ENCODE data around the gene MVD.

MVD gene

DNA sequence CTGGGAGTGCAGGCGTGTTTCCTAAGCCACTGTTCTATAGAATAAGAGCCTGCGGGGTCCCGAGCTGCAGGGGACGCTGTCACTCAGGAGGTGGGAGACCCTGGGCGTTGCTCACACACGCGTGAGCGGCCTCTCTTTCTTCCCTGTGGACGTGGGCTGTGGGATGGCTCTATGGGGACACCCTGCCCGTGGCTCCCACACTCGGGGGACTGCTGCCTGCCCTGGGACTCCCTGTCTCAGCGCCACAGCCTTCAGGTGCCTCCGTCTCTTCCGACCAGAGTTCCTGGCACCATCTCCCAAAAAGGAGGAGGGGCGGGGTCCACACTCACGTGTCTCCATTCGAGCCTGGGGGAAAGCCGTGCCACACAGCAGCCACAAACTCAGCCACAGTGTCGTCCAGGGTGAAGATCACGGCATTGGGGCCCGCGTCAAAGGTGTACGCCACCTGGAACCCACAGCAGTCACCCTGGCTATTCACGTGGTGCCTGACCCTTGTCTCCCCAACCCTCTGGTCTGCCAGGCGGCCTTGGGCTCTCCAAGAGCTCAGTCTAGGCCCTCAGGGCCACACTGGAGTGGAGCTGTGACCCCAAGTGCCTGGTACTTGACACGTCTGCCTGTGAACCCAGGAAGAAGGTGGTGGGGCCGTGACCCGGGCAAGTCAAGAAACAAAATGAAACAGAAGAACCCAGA, 8.4 kb downstream of the MVD start:
- no peak for DNase-seq

DNA sequence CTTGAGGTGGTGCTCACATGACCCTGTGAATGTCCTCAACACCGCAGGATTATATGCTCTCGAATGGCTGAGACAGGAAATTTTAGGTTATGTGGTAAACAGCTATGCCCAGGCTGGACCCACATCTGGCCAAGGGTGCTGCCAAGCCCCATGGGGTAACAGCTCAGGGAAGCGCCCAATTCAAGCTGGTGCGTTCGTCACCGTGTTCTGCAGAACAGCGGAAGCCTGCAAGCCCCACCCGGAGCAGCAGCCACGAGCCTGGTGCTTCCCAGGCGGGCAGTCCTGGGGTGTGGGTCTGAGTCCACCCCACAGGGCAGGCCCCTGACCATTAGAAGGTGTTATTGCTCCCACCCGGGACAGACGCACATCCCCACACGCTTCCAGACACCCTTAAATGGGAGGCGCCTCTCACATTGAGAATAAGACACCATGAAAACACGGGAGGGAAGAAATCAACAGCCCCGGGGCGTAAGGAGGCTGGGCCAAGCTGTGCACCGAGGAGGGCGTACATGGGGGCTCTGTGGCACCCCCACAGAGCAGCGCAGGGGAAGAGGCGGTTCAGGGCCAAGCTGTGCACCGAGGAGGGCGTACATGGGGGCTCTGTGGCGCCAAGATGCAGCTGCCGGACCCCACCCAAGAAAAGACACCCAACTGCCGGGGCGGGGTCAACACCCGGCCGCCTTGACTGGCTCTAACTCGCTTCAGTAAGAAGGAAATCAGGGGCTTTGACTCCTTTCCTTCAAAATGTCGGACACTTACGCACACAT, 9.1 kb downstream of the MVD start:
- peak; percentile 48 to 56 for DNase-seq

DNA sequence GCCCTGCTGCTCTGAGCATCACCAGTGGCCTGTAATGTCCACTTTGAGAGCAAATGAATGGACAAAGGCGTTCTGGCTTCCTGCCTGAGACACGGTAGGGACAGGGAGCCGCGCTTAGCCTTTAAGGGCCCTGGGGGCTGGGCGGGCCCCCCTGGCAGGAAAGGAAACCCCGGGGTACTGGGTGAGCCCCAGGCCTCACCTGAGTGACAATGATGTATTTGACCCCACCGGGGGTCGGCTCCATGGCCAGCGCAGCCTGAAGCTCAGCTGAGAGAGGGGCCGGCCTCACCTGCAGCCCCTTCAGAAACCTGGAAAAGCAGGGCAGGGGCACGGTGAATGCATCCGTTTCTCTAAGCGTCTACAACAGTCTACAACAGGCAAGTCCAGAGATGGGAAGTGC, 9.8 kb downstream of the MVD start:
- no peak for DNase-seq

DNA sequence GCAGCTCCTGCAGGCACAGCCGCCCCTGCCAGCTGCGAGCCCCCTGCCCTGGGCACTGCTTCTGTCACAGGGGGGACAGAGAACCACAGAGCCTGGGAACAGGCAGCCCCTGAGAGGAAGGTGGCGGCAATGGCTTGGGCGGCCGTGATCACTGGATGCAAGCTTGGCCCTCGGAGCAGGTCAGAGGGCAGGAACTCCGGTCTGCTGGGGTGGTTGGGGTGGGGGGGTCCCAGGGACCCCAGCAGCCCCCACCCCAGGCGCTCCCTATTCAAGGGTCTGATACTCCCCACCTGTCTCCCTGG, 10.2 kb downstream of the MVD start:
- DNase-seq: no peak

DNA sequence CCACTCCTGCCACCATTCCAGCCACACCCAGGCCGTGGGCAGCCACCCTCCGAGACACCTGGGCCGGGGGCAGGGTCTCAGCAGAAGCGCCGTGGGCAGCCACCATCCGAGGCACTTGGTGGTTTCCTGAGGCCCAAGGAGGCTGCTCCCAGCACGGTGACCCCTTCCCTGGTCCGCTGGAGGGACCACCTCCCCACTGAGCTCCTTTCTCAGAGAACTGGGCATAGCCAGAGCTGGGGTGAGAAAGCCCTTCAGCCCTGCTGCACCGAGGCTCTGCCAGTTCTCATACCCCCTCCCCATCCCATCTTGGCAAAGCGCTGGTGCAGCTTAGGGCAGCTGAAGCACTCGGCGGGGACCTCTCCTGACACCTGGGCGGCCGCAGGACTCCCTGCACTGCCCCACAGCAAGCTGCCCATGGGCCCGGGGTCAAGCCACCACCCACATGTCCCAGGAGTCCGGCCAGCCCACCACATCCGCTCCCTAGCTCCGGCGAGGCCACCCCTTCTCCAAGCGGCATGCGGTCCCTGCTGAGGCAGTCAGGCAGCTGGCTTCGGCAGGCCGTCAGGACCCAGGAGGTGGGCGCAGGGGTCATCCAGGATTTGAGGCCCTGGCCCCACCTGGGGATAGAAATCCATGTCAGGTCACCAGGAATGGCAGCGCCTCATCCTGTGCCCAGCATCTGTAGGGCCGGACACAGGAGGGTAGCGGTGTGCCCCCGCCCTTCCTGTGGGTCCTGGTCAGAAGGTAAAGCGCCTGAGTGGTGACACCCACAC, 10.7 kb downstream of the MVD start:
- no peak for DNase-seq

DNA sequence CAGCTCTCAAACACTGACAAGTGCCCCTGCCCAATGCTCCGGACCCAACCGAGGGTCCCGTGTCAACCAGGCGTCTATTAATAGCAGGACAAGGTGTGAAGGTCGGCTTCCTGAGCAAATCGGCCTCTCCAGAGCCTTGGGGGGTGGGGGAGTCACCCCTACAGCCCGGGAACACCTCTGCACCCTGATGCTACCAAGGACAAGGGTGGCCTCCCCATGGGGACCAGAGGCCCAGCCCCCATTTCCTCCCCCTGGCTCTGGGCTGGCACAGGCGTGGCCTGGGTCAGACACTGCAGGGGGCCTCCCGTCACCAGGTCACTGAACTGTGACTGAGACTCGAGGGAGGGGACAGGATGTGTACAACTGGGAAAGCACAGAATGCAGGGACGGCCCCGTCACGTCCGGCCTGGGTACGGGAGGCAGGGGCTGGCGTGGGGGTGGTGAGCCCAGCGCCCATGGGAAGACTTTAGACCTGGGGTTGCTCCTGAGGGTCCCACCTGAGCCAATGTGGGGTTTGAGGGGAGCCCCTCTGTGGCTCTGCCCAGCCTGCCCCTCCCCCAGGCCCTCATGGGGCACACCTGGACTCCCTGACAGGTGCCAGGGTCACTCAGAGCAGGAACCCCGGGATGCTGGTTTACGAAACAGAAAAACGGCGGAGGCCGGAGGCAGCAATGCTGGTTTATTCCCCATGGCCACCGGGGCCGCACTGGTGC, 11.5 kb downstream of the MVD start:
- DNase-seq: peak; percentile 87

DNA sequence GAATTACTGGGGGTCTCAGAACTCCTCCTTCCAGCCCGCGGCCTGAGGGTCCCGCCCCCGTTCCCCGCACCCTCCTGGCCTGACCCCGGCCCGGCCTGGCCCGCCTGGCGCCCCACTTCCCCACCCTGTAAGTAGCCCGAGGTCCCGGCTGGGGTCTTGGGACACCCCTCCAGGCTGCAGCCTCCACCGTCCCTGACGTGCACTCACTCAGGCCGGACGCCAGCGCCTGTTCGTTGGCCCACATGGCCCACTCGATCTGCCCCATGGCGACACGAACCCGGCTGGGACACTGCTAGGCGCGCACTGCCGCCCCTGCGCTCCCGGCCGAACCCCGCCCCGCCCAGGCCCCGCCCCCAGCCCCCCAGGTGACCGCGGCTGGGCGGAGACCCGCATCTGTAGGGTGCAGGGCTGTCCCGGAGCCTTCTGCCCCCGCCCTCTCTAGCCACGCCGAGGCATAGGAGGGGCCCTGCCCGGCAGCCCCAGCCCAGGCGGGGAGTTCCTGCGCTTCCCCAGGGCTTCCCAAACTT, 12.1 kb downstream of the MVD start, which contains the start of gene CYBA:
CYBA (minus strand) TSS at position 305 of the 527 bp plus-strand sequence; CDS start at position 265, 40 bp downstream.
- DNase-seq: peak; percentile 88 to 89

DNA sequence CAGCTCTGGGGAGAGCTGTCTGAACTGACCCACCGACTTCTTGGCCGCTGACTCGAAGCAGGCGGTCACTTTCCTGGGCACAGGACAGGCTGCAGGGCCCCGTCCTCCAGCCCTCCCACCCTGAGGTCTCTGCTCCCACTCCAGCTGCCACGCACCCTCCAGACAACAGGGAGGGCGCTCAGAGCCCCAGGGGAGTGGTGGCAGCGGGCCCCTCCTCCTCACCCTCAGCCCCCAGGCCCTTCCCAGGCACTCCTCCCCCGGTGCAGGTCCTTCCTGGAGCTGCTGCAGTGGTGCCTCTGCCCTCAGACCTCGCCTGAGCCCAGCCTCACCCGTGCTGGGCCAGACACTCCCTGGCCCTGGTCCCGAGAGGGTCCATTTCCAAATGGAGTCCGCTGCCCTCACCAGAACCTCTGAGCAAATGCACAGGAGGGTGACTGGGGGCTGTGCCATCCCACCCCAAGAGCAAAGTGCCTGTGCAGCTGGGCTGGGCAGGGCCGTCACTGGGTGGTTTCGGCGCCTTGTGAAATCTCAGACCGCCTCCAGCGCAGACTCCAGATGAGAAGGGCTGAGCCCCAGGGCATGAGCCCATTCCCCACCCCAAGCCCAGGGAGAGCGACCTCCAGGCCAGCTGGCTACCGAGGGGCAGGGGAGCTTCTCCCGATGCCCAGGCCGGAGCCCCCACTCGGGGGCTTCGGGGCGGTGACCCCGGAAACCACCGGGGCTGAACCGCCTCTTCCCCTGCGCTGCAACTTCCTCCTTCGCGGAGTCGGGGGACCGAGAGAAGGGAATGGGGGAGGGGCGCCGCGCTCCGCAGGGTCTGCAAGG, 12.8 kb downstream of the MVD start:
- peak; percentile 42 to 52 for DNase-seq

DNA sequence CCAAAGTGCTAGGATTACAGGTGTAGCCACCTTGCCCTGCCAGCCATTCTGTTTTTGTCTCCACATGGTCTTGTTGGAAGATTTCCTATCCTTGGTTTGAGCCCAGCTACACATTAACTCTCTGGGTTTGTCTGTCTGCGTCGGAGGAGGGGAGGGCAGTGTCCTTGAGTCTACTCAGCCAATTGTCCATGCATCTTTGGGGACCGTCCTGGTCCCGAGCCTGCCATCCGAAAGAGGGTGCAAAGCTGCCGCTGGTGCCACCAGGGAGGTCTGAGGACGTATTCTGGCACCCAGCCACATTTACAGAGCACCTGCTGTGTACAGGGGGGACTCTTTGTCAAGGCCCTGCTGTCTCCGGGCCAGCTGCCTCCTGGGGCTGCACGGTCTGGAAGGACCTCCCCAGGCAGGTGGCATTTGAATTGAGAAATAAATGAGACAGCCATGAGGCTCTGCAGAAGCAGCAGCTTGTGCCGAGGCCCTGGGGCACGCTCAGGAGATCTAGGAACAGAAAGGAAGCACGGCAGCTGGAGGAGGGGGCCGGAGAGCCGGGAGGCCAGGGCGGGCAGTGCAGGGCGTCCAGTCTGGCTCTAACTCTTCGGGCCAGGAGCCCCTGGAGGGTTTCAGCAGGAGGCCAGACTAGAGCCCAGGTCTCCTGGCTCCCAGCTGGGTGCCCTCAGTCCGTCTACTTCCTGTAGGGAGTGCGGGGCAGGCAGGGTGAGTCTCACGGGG, 13.5 kb downstream of the MVD start:
- DNase-seq: no peak

DNA sequence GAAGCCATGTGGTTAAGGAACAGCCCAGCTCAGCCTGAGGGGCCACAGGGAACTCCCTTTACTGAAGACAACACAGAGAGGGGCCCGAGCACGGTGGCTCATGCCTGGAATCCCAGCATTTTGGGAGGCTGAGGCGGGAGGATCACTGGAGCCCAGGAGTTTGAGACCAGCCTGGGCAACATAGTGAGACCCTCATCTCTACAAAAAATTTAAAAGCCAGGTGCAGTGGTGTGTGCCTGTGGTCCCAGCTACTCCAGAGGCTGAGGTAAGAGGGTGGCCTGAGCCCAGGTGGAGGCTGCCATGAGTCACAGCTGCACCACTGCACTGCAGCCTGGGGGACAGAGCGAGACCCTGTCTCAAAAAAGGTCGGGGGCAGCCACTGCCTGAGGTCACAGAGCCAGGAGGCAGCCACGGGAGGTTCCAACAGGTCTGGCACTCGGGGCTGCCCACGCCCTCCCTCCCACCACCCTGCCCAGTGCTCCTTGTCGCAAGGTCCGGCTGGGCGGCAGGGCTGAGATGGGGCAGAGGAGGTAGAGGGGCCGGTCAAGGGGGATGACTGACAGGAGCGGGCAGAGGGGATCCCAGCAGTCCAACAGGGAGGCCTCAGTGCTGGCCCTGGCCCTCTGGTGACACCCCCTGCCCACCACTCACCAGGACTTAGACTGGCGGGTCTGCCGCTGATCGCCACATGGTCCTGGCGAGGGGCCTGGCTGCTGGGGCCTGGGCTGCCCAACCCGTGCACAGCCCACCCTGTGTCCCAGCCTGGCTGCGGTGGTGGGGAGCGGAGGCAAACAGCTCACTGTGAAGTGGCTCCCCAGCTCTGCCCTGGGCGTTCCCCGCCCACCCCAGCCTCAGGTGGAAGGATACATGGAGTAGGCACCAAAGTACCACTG, 15.5 kb downstream of the MVD start:
- DNase-seq: no peak

DNA sequence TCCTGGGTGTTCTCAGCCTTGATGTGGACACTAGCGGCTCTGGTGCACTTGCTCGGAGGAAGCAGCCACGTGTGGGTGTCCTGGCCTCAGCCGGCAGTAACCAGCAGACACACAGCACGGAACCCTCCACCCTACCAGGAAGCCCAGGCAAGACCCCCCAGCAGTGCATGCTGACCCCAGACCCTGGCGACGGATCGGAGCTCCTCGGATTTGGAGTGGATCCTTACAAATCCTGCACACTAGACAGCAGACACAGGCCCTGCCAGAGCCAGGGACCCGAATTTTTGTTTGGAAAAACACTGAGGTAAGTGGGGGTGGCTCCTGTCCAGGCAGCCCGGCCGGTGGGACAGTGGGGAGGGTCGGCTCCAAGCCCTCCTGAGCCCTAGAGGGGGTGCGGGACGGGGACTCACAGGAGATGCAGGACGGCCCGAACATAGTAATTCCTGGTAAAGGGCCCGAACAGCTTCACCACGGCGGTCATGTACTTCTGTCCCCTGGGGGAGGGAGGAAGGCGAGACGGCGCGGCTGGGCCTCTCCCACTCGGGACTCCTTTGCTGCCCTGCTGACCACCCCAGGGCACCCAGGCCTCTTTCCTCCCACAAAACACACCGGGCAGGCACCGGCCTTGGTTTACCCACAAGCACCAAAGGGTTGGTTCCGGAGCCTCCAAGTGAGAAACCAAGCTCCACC, 16.4 kb downstream of the MVD start:
- DNase-seq: no peak

DNA sequence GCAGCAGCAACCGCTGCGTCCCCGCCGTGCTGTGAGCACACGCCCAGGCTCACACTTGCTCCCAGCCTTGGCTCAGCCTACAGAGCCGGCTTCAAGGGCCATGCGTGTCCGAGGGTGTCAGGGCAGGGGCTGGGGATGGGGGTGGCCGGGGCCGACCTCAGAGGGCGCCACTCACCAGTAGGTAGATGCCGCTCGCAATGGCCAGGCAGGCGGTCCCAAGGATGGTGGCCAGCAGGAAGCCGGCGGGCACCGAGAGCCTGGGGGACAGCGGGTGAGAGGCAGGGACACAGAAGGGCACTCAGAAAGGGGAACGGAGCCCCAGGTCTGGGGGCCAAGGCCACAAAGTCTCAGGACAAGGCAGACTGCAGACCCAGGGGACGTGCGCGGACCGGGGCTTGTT, 16.9 kb downstream of the MVD start:
- no peak for DNase-seq

DNA sequence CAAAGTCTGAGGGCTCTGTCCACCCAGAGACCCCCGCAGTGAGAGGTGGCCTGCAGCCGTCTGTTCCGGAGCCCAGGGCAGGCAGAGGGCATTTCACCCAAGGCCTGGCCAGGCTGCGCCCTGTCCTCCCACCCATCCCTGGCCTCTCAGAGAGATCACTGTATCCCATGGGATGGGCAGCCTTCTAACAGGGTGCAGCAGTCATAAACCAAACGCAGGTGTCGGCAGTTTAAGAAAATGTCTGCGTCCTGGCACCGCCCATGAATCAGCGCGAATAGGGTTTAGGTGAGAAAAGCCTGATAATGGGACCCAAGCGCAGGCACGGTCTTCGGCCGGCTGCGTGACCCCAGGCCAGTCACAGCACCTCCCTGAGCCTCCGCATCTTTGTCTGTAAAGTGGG, 17.4 kb downstream of the MVD start:
- no peak for DNase-seq

DNA sequence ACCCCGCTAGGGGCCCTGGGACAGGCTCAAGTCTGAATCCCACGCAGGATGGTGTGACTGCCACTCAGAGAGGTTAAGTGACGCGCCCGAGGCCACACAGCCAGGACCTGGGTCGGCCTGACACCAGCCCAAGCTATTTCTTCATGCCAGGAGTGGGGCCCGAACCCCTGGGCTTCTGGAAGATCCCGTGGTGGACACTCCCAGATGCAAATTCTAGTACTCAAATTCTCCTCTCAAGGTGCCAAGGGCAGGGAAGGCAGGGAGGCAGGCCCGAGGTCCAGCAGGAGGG, 19.3 kb downstream of the MVD start:
- no peak for DNase-seq

DNA sequence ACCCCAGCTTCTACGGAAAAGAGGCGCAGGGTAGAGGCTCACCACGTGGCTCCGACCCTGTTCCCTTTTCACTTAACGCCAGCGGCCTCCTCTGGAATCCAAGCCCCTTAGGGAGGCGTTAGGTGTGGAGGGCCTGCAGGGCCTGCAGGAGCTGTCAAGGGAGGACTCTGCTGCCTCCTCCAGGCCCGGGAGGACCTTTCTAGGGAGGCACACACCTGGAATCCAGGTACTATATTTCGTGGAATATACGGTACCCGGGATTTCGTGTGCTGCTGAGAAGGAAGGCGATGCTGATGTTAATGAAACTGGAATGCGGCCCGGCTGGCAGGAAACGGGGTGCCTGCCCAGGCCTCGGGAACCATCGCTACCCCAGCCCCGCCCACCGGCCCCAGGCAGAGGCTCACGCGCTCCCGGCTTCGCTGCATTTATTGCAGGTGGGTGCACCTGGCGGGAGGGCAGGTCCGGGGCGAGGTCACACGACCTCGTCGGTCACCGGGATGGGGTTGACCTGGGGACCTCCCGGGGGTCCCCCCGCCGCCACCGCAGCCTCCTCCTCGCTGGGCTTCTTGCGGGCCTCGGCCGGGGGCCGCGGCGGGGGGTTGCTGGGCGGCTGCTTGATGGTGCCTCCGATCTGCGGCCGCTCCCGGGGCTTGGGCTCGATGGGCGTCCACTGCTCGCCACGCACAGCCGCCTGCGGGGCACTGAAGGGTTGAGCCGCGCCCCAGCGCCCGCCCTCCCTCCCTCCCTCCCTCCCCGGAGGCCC, 19.8 kb downstream of the MVD start:
- no peak for DNase-seq

DNA sequence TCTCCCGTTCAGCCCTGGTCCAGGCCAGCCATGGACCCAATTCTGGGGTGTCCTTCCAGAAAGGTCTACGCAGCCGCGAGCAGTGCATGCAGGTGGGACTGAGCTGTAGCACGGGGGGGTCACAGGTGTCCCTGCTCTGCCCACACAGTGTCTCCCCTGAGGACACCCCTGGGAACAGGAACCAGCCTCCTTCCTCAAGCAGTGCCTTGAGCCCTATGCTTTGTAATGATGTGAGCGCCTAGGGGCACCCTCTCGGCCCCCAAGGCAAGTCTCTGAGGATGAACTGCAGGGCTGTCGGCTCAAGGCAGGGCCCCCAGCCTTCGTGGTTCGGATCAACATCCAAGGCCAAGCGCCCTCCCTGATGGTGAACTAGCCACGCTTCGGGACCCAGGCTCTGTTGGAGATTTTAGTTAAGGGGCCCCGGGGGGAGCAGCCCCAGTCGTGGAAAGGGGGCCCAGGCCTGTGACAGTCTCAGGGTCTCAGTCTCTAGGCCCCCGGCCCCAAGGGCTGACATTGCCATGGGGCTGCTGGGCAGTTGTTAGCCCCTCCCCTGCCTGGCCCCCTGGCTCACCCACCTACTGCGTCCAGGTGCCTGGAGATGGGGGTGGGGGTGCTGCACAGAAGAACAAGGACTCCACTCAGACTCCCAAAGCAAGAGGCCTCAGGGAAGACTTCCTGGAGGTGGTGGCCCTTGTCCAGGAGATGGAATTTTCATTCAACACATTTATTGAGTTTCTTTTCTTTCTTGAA, 22.2 kb downstream of the MVD start:
- no peak for DNase-seq

DNA sequence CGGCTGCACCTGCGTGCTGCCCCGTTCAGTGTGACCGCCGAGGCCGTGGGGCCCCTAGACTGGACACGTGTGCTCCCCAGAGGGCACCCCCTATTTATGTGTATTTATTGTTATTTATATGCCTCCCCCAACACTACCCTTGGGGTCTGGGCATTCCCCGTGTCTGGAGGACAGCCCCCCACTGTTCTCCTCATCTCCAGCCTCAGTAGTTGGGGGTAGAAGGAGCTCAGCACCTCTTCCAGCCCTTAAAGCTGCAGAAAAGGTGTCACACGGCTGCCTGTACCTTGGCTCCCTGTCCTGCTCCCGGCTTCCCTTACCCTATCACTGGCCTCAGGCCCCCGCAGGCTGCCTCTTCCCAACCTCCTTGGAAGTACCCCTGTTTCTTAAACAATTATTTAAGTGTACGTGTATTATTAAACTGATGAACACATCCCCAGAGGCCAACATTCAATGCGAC, 22.8 kb downstream of the MVD start:
- DNase-seq: no peak

Measured in CD4-positive, alpha-beta T cell treated with Interleukin-4 for 1 hour (primary cell).